ENCODE measurements around the gene BACH2.

BACH2 gene

DNA sequence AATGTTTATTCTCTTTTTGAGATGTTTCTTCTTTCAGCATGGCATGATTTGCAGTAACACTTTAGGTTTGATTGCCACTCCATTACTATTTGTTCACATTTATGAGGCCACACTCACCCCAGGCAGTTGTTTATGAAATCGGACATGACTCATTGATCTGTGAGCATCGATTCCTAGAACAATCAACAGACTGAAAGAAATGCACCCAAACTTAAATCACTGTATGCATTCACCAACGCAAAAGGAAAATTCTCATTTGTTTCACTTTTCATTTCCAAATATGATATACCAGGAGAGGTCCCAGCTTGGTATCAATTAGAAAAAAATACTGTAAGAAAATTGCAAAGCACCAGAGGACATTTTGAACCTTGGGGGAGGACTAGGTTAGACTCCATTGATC is 407.8 kb downstream of the BACH2 start:
- H3K4me3 ChIP-seq (ENCODE audit: control insufficient read depth, low read depth, low read length) = no peak overlapping the region
- TF ChIP-seq, protein P1, sequence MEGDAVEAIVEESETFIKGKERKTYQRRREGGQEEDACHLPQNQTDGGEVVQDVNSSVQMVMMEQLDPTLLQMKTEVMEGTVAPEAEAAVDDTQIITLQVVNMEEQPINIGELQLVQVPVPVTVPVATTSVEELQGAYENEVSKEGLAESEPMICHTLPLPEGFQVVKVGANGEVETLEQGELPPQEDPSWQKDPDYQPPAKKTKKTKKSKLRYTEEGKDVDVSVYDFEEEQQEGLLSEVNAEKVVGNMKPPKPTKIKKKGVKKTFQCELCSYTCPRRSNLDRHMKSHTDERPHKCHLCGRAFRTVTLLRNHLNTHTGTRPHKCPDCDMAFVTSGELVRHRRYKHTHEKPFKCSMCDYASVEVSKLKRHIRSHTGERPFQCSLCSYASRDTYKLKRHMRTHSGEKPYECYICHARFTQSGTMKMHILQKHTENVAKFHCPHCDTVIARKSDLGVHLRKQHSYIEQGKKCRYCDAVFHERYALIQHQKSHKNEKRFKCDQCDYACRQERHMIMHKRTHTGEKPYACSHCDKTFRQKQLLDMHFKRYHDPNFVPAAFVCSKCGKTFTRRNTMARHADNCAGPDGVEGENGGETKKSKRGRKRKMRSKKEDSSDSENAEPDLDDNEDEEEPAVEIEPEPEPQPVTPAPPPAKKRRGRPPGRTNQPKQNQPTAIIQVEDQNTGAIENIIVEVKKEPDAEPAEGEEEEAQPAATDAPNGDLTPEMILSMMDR (IDR thresholded peaks at IDR 0.05; ENCODE audit: control insufficient read depth, insufficient read depth, low read depth, low read length, missing control alignments) = no peak
- DNase-seq (ENCODE audit: low read depth) = no peak

- TF ChIP-seq, protein P1 (IDR thresholded peaks at IDR 0.05; ENCODE audit: control insufficient read depth, insufficient read depth, low read depth, low read length, missing control alignments) = no peak
- no peak for DNase-seq (ENCODE audit: low read depth)
- H3K4me3 ChIP-seq (ENCODE audit: control insufficient read depth, low read depth, low read length) = no peak overlapping the region
These were observed 408.5 kb downstream of the BACH2 start for GRCh38 chr6:89888138-89888514.

- DNase-seq (ENCODE audit: low read depth) = no peak
- TF ChIP-seq, protein P1 (IDR thresholded peaks at IDR 0.05; ENCODE audit: control insufficient read depth, insufficient read depth, low read depth, low read length, missing control alignments) = no peak
These were observed 409.0 kb downstream of the BACH2 start for GRCh38 chr6:89887452-89888137.

DNA sequence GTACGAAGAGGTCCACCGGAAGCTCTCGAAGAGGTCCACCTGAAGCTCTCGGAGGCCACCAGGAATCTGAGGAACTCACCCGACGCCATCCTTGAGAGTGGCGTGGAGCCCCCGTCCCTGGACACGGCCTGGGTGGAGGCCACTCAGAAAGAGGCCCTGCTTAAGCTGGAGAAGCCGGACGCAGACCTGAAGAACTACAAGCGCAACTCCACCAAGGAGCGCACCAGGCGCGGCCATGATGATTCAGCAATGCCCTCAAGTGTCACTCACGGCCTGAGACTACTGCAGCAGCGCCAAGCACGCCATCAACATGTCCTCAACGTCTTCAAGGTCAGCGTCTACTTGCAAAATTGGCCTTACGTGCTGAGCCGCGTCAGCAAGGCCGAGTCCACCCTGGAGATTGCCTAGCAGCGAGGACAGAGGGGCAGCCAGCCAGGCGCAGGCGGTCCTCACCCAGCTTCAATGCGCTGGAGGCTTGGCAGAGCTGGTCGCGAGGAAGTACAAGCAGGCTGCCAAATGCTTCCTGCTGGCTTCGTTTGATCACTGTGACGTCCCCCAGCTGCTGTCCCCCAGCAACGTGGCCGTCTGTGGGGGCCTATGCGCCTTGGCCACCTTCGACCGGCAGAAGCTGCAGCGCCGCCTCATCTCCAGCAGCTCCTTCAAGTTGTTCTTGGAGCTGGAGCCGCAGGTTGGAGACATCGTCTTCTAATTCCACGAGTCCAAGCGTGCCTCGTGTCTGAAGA is 410.1 kb downstream of the BACH2 start:
- TF ChIP-seq, protein P1 (IDR thresholded peaks at IDR 0.05; ENCODE audit: control insufficient read depth, insufficient read depth, low read depth, low read length, missing control alignments) = no peak
- H3K4me3 ChIP-seq (ENCODE audit: control insufficient read depth, low read depth, low read length) = no peak overlapping the region
- no peak for DNase-seq (ENCODE audit: low read depth)

More at GRCh38 chr6:89887452-89888137, 409.0 kb downstream of the BACH2 start:
- H3K4me3 ChIP-seq (ENCODE audit: control insufficient read depth, low read depth, low read length) = no peak overlapping the region

Measured in AG09309 (cell line).